GM12878 (cell line): Measurements from ENCODE around the gene ZNF621. TPM values are rescaled to one million over a fixed set of nuclear protein-coding genes. Genes with fewer than 3 reads are reported as not detected.

Experiments used
- ATAC-seq: fragments of 200-7000 bp; cut with Tn5 transposase; 3 replicates; pipeline ENCODE4 v1.9.1; 2020; ENCODE audit warnings: mild to moderate bottlenecking, moderate library complexity
- BruUV-seq: library from RNA; stranded (reverse); fragments of 400-500 nt; replicated peaks from 2 replicates; lab custom pipeline; 2021; lab: Mats Ljungman, UMichigan
- CTCF ChIA-PET: fragments of 300-600 bp; sonication (Branson Sonifier 250); formaldehyde crosslinking; extraction: SDS; loops from one replicate; lab custom pipeline; 2021; ENCODE audit warnings: inconsistent platforms; lab: Yijun Ruan, JAX
- POLR2A ChIA-PET: fragments of 350-600 bp; formaldehyde crosslinking; extraction: SDS; loops from one replicate; lab custom pipeline; 2021; ENCODE audit warnings: inconsistent platforms; lab: Charles Lee
- RAD21 ChIA-PET: fragments of 300-600 bp; sonication (Branson Sonifier 250); formaldehyde crosslinking; loops from one replicate; lab custom pipeline; 2023; ENCODE audit warnings: antibody characterized with exemption; ENCODE audit not compliant: unreplicated experiment; lab: Charles Lee
- SMC1A ChIA-PET: fragments of 300-600 bp; sonication (Branson Sonifier 250); formaldehyde crosslinking; loops from one replicate; lab custom pipeline; 2023; ENCODE audit not compliant: unreplicated experiment, uncharacterized antibody; lab: Charles Lee
- DNase-seq: peaks from one replicate; pipeline ENCODE4 v3.0.0-alpha.2; 2011; ENCODE audit warnings: low read depth, low spot score
- FAIRE-seq: peaks from 3 replicates; lab custom pipeline; 2011; peaks lifted over from hg19 to GRCh38; lab: Jason Lieb, UNC
- H2AFZ ChIP-seq: 2 replicates; pipeline ENCODE4 v1.6.0; 2011; ENCODE audit warnings: low read depth, low read length, control low read depth; ENCODE audit not compliant: control insufficient read depth
- H3K27ac ChIP-seq: 2 replicates; pipeline ENCODE4 v1.5.1; 2011; ENCODE audit warnings: control low read depth; ENCODE audit not compliant: control insufficient read depth, insufficient read depth
- H3K27me3 ChIP-seq, 2 experiments: replicated peaks in 1 of 2; 2 replicates each; pipeline versions ENCODE4 v1.6.0 to v1.6.1; 2011; ENCODE audit warnings: low read length in 1 of 2; ENCODE audit not compliant: control insufficient read depth in 2 of 2, insufficient read depth in 2 of 2
- H3K36me3 ChIP-seq, 2 experiments: 2 replicates each; pipeline ENCODE4 v1.5.1; 2011; ENCODE audit warnings: low read length in 1 of 2; ENCODE audit not compliant: control insufficient read depth in 2 of 2, insufficient read depth in 2 of 2
- H3K4me1 ChIP-seq: 2 replicates; pipeline ENCODE4 v1.6.1; 2011; ENCODE audit warnings: mild to moderate bottlenecking, low read length, moderate library complexity, mixed read lengths; ENCODE audit not compliant: control insufficient read depth, insufficient read depth
- H3K4me2 ChIP-seq: 2 replicates; pipeline ENCODE4 v1.6.0; 2011; ENCODE audit warnings: control low read depth; ENCODE audit not compliant: control insufficient read depth, insufficient read depth
- H3K4me3 ChIP-seq: fragments of 200-600 bp; sonication (generic); 2 replicates; pipeline ENCODE4 v1.5.1; 2016
- H3K79me2 ChIP-seq: 2 replicates; pipeline ENCODE4 v1.6.0; 2011; ENCODE audit warnings: low read length; ENCODE audit not compliant: control insufficient read depth, insufficient read depth
- H3K9ac ChIP-seq: 2 replicates; pipeline ENCODE4 v1.8.0; 2011; ENCODE audit warnings: low read length, control low read depth, mixed read lengths; ENCODE audit not compliant: control insufficient read depth, insufficient read depth
- H3K9me3 ChIP-seq: replicated peaks from 3 replicates; pipeline ENCODE4 v1.5.1; 2011; ENCODE audit warnings: mild to moderate bottlenecking, low read length; ENCODE audit not compliant: control insufficient read depth, insufficient read depth
- H4K20me1 ChIP-seq: 2 replicates; pipeline ENCODE4 v1.6.0; 2011; ENCODE audit not compliant: control insufficient read depth, insufficient read depth
- PAX8 ChIP-seq: fragments of 450-650 bp; IDR thresholded peaks from 2 replicates; pipeline ENCODE4 v1.6.1; 2017; ENCODE audit warnings: mild to moderate bottlenecking, moderate library complexity
- POLR2AphosphoS5 ChIP-seq: IDR thresholded peaks from 2 replicates; pipeline ENCODE4 v1.6.1; 2011; ENCODE audit warnings: mild to moderate bottlenecking, low read length, inconsistent platforms
- RUNX3 ChIP-seq: IDR thresholded peaks from 2 replicates; pipeline ENCODE4 v1.6.1; 2012; ENCODE audit warnings: low read length, inconsistent platforms
- SIX5 ChIP-seq: IDR thresholded peaks from 2 replicates; pipeline ENCODE4 v1.6.1; 2011; ENCODE audit warnings: mild to moderate bottlenecking, low read depth, low read length, moderate library complexity; ENCODE audit not compliant: severe bottlenecking
- SREBF1 ChIP-seq: IDR thresholded peaks from 2 replicates; pipeline ENCODE4 v1.6.1; 2012; ENCODE audit warnings: mild to moderate bottlenecking, low read length
- YY1 ChIP-seq: IDR thresholded peaks from 2 replicates; pipeline ENCODE4 v1.6.1; 2011; ENCODE audit warnings: low read depth, mild to moderate bottlenecking, low read length
- ZNF274 ChIP-seq: IDR thresholded peaks from one replicate; pipeline ENCODE4 v1.8.0; 2011; ENCODE audit not compliant: insufficient read length, insufficient read depth
- WGBS: methylation state at CpG from one replicate; pipeline ENCODE4 v1.1.6; 2016; ENCODE audit warnings: low lambda C conversion rate; ENCODE audit not compliant: insufficient replicate concordance, insufficient coverage; ENCODE audit errors: missing lambda C conversion rate; 5-methylcytosine and 5-hydroxymethylcytosine counted together
- in situ Hi-C: fragments of 300-500 bp; cut with MboI; formaldehyde crosslinking; loops from 9 replicates; pipeline ENCODE4 v1.14.3; 2018; ENCODE audit warnings: mixed read lengths
- intact Hi-C: fragments of 100-400 bp; cut with micrococcal nuclease; formaldehyde crosslinking; loops from one replicate; pipeline ENCODE4 v1.14.2; 2022; ENCODE audit not compliant: unreplicated experiment
- polyA plus RNA-seq, 11 experiments: library from polyadenylated mRNA; depleted of rRNA in 4 of 11; unstranded in 6 of 11; stranded (reverse) in 5 of 11; fragments of >200 nt; fragmentation: Nextera tagmentation in 4 of 11; fragmentation: Illumina TruSeq in 1 of 11; extraction: Ambion mirVana in 4 of 11; extraction: Trizol in 1 of 11; gene quantifications; 1 replicate in 1 of 11; 2 replicates in 10 of 11; pipeline versions ENCODE4 v1.2.1 to v1.2.3, GENCODE V29; 2011 to 2016; ENCODE audit warnings: inconsistent platforms in 2 of 11, missing spikeins in 2 of 11, low read depth in 1 of 11
- total RNA-seq, 4 experiments: library from RNA; depleted of rRNA in 3 of 4; stranded (reverse); fragments of >200 nt in 3 of 4; fragmentation: Illumina TruSeq in 1 of 4; extraction: Trizol in 1 of 4; gene quantifications; 2 replicates each; pipeline versions ENCODE4 v1.2.1 to v1.2.3, GENCODE V29; 2013 to 2021
- TF ChIP-seq, protein P1 (sequence below): IDR thresholded peaks from 2 replicates; pipeline ENCODE4 v1.6.1; 2012; ENCODE audit warnings: mild to moderate bottlenecking, low read depth, low read length
- TF ChIP-seq, protein P2 (sequence below), 3 experiments: IDR thresholded peaks in 2 of 3; conservative IDR thresholded peaks in 1 of 3; 2 replicates each; pipeline ENCODE4 v1.5.1; 2011; ENCODE audit warnings: low read depth in 3 of 3, low read length in 3 of 3, mild to moderate bottlenecking in 3 of 3, control low read depth in 2 of 3, moderate library complexity in 2 of 3, inconsistent platforms in 1 of 3, mixed read lengths in 1 of 3; ENCODE audit not compliant: control insufficient read depth in 2 of 3, insufficient read depth in 1 of 3; ENCODE audit errors: extremely low read depth in 1 of 3

Gene ZNF621
- total and polyA plus RNA-seq, 10 of the 15 experiments (the other 5 are each of a cell fraction or from before 2014, with no cell fraction given), result 2.9 to 26.3 (median 11.9) TPM

DNA sequence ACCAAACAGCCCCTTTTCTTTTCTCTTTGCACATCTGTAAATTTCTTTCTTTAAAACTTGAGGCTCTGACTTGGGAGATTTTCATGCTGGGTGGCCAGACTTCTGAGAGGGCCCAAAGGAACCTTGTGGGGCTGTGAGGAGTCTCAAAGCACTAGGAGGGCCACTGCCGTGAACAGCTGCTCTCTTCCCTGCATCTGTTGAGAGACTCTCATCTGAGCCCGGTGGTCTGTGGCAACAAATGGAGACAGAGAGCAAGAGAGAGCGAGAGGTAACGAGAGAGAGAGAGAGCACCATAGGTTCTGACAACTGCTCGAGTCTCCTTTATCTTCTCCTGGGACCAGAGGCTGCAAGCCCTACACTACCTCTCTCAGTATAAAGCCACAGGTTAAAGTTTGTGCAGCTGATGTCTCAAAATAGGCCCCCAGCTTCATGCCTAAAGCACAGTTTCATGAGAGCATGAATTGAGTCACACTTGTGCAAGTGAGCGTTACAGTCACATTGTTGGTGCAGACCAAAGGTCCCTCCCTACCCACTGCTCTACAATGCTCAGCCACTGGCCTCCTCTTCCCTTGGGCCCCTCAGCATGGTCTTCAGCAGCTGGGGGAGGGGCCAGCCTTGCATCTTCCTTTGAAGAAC is 60.7 kb downstream of the ZNF621 start:
- Histone ChIP-seq H3K27ac (no peak overlapping the region), H3K4me2 (no peak overlapping the region), H3K36me3 (no peaks in the 10 kb centered on the region), H3K4me1 (no peaks in the 10 kb centered on the region), H3K4me3 (no peak overlapping the region), H4K20me1 (no peaks in the 10 kb centered on the region), H3K9ac (no peak overlapping the region), H2AFZ (no peak overlapping the region), H3K9me3 (no peaks in the 10 kb centered on the region), H3K79me2 (no peaks in the 10 kb centered on the region), H3K27me3 (no peaks in the 10 kb centered on the region)
- ChIA-PET RAD21 (interaction anchor here (0.8 kb wide), 1 partner anchor 386 kb away, joined by 3 read pairs; no protein-coding TSS in a partner anchor), SMC1A (interaction anchor here (0.9 to 1.5 kb wide), 6 partner anchors 11 to 1336 kb away, joined by 3 to 6 read pairs (median 3); no protein-coding TSS in a partner anchor), POLR2A (no interaction called here), CTCF (interaction anchor here (1.2 to 9.1 kb wide), 8 partner anchors 8 to 1297 kb away, joined by 3 to 103 read pairs (median 6); no protein-coding TSS in a partner anchor)
- 2% methylated on average over 6 of the region's 6 CpGs for WGBS
- intact Hi-C loops, result loop anchor here (10.0 kb wide), 2 partner anchors 129 to 649 kb away; no protein-coding TSS in a partner anchor
- ATAC-seq (peak; percentile 60), FAIRE-seq (no peak), DNase-seq (no peak)
- no TSS peak for BruUV-seq
- in situ Hi-C loops, result loop anchor here (25.0 kb wide), 1 partner anchor 1527 kb away; no protein-coding TSS in a partner anchor
- no peak for TF ChIP-seq YY1
- TF ChIP-seq RUNX3, result peak; percentile 24; the same call in 1 of the 2 replicates

DNA sequence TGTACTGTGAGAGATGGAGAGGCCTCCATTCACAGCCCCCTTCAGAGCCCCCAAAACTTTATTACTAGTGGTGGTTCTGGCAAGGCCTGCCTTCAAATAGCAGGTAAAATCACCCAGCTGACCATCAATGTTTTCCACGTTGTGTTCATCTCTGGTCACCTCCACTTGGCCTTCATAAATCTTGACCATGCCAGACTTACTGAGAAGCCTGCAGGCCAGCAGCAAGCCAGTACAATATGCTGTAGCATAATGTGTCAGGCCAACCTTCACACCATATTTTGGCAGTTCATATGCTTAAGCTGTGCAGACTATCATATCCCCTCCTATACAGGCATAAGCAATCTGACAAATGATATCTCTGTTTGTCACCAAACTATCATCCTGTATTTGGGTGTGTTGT is 62.1 kb downstream of the ZNF621 start:
- H3K36me3 ChIP-seq, result no peaks in the 10 kb centered on the region
- 9% methylated on average over 1 of the region's 1 CpG for WGBS
- H3K4me2 ChIP-seq, result no peak overlapping the region
- no peak overlapping the region for H3K9ac ChIP-seq
- FAIRE-seq, result no peak
- H3K4me1 ChIP-seq, result no peaks in the 10 kb centered on the region
- no peaks in the 10 kb centered on the region for H3K27me3 ChIP-seq
- RAD21 ChIA-PET, result interaction anchor here (0.6 to 1.2 kb wide), 2 partner anchors 384 to 1117 kb away, joined by 3 to 4 read pairs; no protein-coding TSS in a partner anchor
- intact Hi-C loops (loop anchor here (10.0 kb wide), 2 partner anchors 128 to 648 kb away; no protein-coding TSS in a partner anchor), in situ Hi-C loops (loop anchor here (25.0 kb wide), 1 partner anchor 1525 kb away; no protein-coding TSS in a partner anchor)
- DNase-seq, result no peak
- CTCF ChIA-PET, result interaction anchor here (0.6 to 2.2 kb wide), 5 partner anchors 9 to 1106 kb away, joined by 3 to 7 read pairs (median 4); no protein-coding TSS in a partner anchor
- no peaks in the 10 kb centered on the region for H4K20me1 ChIP-seq
- no peak for ATAC-seq
- no peak overlapping the region for H3K4me3 ChIP-seq
- H2AFZ ChIP-seq, result no peak overlapping the region
- SMC1A ChIA-PET, result interaction anchor here (0.9 kb wide), 1 partner anchor 395 kb away, joined by 3 read pairs; no protein-coding TSS in a partner anchor
- no peaks in the 10 kb centered on the region for H3K9me3 ChIP-seq
- POLR2A ChIA-PET, result interaction anchor here (0.5 kb wide), 1 partner anchor 46 kb away, joined by 5 read pairs; no protein-coding TSS in a partner anchor
- BruUV-seq, result no TSS peak
- no peak overlapping the region for H3K27ac ChIP-seq
- H3K79me2 ChIP-seq, result no peaks in the 10 kb centered on the region
- TF ChIP-seq POLR2AphosphoS5, result no peak
- TF ChIP-seq PAX8, result no peak
- no peak for TF ChIP-seq ZNF274
- TF ChIP-seq SREBF1, result no peak
- no peak for TF ChIP-seq SIX5
- TF ChIP-seq, protein P1, sequence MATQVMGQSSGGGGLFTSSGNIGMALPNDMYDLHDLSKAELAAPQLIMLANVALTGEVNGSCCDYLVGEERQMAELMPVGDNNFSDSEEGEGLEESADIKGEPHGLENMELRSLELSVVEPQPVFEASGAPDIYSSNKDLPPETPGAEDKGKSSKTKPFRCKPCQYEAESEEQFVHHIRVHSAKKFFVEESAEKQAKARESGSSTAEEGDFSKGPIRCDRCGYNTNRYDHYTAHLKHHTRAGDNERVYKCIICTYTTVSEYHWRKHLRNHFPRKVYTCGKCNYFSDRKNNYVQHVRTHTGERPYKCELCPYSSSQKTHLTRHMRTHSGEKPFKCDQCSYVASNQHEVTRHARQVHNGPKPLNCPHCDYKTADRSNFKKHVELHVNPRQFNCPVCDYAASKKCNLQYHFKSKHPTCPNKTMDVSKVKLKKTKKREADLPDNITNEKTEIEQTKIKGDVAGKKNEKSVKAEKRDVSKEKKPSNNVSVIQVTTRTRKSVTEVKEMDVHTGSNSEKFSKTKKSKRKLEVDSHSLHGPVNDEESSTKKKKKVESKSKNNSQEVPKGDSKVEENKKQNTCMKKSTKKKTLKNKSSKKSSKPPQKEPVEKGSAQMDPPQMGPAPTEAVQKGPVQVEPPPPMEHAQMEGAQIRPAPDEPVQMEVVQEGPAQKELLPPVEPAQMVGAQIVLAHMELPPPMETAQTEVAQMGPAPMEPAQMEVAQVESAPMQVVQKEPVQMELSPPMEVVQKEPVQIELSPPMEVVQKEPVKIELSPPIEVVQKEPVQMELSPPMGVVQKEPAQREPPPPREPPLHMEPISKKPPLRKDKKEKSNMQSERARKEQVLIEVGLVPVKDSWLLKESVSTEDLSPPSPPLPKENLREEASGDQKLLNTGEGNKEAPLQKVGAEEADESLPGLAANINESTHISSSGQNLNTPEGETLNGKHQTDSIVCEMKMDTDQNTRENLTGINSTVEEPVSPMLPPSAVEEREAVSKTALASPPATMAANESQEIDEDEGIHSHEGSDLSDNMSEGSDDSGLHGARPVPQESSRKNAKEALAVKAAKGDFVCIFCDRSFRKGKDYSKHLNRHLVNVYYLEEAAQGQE, result no peak
- TF ChIP-seq, protein P2, sequence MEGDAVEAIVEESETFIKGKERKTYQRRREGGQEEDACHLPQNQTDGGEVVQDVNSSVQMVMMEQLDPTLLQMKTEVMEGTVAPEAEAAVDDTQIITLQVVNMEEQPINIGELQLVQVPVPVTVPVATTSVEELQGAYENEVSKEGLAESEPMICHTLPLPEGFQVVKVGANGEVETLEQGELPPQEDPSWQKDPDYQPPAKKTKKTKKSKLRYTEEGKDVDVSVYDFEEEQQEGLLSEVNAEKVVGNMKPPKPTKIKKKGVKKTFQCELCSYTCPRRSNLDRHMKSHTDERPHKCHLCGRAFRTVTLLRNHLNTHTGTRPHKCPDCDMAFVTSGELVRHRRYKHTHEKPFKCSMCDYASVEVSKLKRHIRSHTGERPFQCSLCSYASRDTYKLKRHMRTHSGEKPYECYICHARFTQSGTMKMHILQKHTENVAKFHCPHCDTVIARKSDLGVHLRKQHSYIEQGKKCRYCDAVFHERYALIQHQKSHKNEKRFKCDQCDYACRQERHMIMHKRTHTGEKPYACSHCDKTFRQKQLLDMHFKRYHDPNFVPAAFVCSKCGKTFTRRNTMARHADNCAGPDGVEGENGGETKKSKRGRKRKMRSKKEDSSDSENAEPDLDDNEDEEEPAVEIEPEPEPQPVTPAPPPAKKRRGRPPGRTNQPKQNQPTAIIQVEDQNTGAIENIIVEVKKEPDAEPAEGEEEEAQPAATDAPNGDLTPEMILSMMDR (IDR thresholded peaks at IDR 0.05 in 2 of 3, conservative IDR thresholded peaks at IDR 0.05 in 1 of 3; ENCODE audit: control insufficient read depth in 2 of 3, extremely low read depth in 1 of 3, insufficient read depth in 1 of 3, low read depth in 3 of 3, low read length in 3 of 3), result no peak
